ENCODE results near the gene PFDN4.

The PFDN4 gene, protein sequence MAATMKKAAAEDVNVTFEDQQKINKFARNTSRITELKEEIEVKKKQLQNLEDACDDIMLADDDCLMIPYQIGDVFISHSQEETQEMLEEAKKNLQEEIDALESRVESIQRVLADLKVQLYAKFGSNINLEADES

DNA sequence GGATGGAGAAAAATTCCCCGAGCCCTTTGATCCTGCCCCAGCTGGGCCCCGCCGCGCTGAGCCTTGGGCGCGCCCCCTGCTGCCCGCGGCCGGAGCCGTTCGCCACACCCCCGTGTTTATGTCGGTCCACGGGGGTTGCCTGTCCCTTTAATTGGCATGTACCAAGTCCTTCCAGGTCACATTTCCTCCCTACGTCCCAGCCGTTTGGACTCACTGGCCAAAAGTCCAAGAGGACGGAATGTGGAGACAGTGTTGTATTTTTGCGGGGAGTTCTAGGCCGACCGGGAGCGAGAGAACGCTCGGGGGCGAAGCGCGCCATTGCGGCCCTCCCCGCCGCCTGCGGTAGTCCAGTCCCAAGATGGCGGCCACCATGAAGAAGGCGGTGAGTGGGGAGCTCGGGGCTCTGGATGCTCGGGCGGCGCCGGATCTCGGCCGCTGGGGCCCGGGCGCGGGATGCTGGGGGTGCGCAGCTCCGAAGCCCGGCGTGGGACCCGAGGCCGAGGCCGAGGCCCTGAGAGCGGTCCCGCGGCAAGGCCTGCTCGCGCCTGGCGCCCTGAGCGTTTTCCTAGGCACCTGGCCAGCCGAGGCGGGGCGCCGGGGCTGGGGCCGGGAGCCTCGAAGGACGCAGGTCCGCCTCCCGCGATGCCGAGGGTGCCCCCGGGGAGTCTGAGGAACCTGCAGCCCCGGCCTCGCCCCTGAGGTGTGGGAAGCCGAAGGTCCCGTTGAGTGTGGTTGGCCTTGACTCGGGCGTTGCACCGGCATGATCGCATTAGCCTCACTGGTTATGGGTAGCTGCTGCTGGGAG is at the start of gene PFDN4:
PFDN4 (plus strand) TSS at position 345 of the 805 bp plus-strand sequence; CDS start at position 359, 14 bp downstream.
- peak; percentile 85 for DNase-seq (ENCODE audit: low spot score)

DNA sequence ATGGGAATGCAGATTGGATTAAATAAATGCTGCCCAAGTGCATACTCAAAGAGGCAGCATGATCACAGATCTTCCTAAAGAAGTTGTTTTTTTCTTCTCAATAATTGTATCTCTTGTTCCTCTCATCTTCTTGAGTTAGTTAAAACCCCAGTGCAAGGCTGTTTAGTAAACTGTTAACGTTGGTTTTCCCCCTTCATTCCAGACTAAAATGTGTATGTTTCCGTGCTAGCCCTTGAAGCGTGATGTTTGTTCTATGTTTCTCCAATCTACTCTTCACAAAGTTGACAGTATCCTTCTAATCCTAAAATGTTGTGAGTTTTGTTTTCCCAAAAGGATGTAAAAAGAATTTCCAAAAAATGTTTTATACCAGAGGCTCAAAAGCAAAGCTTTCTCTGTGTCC is 49.7 kb upstream of the PFDN4 start:
- DNase-seq (ENCODE audit: low spot score), result no peak

DNA sequence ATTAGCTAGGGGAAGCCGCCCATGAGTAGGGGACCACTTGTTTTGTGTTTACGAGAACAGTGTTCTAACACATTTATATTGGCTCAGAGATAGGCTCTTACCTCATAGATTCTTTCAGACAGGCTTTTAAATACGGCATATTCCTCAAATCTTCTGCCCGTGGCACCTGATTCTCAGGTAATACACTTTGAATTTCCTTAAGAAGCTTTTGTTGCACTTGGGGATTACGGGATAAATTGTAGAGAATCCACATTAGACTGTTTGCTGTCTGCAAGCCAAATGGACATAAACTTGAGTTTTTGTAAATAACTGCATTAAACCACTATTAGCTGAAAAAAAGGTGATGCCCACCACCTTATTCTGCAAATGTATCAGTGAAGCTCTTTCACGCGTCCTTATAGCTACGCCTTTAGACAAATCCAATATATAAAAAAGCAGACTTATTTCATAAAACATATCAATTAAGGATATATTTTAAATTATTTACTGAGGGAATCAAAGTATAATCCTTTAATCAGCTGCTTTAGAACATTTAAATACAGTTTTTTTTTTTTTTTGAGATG is 49.0 kb upstream of the PFDN4 start:
- no peak for DNase-seq (ENCODE audit: low spot score)

DNA sequence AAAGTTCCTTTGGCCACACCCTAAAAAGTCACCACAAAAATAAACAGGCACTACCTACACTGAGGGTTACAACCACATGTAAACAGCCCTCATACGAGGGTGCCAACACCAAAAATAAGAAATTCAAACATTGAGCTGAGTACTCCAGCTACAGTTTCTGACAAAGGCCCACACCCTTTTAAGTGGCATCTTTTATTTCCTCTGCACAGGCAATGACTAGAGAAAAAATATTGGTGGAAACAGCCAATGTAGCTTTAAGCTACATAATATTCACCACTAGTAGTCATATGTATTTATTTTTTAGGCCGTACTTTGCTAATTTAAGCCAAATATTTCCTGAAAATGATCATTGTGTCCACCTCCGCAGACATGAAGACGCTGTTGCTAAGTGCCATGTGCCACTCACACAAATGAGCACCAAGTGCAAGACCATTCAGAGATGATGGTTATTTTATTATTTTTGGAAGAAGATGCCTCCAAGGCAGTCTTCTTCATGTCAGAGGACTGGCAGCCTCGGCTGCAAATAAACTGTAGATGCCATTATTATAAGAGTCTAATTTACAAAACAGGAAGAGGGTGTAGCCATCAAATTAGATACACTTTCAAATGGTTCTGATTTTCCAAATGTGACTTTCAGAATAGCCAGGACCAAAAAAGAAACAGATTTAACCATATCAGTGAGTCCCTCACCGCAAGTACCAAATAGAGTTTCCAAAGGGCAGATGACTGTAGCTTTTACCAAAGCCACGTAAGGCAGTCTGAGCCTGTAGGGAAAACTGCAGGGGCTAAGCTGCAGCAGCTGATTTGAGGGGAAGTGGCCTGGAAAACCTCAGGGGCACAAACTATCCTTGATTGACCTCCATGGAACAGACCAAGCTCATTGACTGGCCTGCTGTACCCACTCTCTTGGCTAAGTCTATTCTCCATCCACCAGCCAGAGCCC is 47.6 kb upstream of the PFDN4 start:
- DNase-seq (ENCODE audit: low spot score), result no peak

DNA sequence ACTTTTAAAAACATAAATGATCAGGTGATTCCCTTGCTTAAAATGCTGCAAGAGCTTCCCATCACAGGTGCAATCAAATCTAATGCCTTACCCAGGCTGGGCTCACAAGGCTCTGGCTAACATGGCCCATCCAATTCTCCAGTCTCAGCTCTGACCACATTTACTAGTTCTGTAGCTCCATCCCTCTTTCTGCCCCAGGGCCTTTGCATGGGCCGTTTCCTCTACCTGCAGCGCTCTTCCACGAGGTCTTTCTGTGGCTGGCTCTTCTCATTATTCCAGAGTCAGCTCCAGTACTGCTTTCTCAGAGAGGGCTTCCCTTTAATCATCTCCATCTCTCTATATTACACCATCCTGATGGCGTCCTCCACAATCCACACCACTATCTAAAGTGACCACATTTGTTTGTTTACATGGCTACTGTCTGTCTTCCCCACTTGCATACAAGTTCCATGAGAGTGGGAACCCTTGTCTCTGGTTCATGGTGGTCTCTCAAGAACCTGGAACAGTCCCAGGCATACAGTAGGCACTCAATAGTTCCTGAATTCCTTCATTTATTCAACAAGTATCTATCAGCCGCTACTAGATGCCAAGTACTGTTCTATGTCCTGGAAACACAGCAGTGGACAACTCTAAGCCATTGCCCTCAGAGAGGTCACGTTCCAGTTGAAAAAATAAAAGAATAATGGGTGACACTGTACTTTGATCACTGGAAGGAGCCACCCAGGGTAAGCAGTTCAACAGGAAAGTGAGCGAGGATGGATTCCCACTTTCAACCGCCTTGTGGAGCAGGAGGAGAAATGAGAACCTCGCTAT is 46.7 kb upstream of the PFDN4 start:
- no peak for DNase-seq (ENCODE audit: low spot score)

DNA sequence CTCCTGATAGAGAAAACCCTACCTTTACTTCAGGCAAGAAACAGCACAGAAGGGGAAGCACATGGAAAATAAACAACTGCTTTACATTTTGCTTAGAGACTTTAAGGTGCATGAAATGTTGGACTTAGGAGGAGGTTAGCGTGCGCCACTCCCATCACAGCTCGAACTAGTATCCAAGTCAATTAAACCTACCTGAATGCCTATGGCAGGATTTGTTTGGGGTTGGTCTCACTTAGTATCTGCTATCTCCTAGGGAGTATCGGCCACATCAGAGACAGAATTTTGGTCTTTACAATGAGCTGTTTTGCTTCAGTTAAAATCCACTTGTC is 46.1 kb upstream of the PFDN4 start:
- no peak for DNase-seq (ENCODE audit: low spot score)

DNA sequence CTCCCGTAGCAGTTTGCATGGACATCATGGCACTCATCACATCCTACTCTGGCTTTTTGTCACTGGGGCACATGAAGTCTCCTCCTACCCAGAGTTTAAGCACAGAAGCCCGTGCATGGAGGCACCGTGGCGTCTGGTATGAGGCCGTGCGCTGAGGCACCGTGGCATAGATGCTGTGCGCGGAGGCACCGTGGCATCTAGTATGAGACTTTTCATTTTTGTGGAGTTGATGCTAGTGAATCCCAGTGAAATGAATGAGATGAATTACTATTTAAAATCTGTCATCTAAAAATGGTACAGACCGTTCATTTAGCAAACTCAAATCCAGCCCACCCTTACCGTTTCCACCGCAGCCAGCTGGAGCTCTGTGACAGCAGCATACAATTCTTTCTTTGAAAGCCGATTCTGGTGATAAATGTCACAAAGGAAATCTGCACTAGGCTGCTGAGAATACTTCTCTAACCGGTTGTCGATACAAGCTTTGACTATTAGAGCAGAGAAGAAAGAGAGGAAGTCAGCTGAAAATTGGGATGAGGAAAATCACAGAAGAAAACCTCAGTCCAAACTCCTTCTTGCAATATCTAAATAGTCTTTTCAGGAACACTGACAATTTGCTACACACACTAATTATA is 45.4 kb upstream of the PFDN4 start:
- no peak for DNase-seq (ENCODE audit: low spot score)

DNA sequence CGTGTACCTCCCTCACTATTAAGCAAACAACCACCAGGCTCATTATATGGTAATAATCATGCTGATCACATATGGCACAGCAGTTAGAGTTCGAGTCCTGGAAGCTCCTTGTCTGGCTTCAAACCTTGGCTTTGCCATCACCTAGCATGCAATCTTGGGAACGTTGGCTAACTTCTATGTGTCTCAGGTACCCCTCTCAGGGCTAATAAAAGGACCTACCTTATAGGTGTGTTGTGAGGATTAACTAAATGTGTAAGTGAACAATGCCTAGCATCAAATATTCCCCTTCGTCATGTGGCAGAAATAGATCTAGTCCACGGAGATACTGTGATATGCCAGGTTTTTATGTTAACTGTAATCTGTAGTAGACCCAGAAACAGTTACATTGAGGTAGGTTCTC is 44.5 kb upstream of the PFDN4 start:
- no peak for DNase-seq (ENCODE audit: low spot score)

DNA sequence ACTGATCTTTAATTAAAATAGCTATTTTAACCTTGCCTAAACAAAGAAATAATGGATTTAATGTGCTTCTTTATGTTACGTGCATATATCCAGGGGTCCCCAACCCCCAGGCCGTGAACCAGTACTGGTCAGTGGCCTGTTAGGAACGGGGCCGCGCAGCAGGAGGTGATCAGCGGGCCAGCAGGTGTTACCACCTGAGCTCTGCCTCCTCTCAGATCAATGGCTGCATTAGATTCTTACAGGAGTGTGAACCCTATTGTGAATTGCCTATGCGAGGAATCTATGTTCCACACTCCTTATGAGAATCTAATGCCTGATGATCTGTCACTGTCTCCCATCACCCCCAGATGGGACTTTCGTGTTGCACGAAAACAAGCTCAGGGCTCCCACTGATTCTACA is 42.9 kb upstream of the PFDN4 start:
- DNase-seq (ENCODE audit: low spot score), result no peak

DNA sequence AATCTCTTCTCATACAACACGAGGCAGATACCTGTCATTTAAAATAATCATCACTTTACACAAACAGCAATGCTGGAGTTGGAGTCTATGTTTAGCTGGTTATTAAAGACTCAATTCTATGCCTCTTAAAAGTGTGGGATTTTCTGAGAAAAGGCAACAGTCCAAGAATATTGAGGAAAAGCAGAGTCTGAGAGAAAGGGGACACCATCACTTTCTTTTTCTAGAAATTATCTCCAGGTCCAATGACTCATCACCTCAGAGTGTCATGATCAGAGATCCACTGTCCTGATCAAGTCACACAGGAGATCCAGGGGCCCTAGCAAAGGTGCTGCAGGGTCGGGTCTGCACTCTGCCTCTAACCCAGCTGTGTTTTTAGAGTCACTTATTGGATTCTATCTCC is 42.1 kb upstream of the PFDN4 start:
- DNase-seq (ENCODE audit: low spot score), result no peak

DNA sequence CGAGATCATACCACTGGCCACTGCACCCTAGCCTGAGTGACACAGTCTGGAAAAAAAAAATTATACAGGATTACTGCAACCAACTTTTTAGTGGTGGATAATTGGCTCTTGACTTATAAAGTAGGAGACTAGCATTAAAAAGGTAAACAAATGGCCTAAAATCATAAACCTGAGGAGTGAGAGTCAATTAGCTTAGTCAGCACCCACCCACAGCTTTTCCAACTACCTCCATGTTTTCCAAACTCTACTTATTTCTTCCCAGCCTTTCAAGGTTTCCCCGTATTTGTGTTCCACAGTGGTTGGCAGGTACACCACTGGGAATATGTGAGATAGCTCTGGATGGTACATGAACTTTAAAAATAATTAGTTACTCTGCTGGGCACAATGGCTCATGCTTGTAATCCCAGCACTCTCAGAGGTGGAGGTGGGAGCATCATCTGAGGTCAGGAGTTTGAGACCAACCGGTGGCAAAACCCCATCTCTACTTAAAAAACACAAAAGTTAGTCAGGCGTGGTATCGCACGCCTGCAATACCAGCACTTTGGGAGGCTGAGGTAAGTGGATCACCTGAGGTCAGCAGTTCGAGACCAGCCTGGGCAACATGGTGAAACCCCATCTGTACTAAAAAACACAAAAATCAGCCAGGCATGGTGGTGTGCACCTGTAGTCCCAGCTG is 40.8 kb upstream of the PFDN4 start:
- no peak for DNase-seq (ENCODE audit: low spot score)

DNA sequence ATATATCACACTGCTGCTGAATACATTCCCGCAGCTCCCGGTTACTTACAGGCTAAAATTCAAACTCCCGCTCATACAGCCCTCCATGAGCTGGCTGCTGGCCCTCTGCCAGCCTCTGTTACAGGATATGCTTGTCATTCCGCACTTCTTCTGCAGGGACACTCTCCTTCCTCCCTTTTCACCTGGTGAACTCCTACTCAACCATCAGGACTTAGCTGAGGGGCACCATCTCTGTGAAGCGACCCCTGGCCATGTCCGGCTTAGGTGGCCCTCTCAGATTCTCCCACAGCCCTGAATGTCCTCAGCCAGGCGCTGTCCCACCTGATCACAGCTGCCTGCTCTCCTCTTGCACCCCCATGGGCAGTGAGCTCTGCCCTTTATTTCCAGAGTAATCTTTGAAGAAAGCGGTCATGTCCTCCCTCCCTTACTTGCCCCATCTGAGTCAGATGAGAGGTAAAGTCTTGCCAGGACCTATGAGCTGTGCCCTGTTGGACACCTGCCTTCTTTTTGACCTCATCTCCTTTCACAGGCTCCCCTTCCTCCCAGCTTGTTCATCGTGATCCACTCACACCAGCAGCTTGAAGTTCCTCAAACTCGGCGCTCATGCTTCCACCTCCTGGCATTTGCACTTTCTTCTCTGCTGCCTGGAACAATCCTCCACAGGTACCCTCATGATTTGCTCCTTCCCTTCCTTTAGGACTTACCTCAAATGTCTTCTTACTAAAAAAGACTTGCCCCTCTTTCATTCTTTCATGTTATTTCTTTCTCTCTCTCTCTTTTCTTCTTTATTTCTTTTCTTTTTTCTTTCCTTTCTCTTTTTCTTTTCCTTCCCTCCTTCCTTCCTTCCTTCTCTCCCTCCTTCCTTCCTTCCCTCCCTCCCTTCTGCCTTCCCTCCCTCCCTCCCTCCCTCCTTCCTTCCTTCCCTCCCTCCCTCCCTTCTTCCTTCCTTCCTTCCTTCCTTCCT is 39.7 kb upstream of the PFDN4 start:
- no peak for DNase-seq (ENCODE audit: low spot score)

DNA sequence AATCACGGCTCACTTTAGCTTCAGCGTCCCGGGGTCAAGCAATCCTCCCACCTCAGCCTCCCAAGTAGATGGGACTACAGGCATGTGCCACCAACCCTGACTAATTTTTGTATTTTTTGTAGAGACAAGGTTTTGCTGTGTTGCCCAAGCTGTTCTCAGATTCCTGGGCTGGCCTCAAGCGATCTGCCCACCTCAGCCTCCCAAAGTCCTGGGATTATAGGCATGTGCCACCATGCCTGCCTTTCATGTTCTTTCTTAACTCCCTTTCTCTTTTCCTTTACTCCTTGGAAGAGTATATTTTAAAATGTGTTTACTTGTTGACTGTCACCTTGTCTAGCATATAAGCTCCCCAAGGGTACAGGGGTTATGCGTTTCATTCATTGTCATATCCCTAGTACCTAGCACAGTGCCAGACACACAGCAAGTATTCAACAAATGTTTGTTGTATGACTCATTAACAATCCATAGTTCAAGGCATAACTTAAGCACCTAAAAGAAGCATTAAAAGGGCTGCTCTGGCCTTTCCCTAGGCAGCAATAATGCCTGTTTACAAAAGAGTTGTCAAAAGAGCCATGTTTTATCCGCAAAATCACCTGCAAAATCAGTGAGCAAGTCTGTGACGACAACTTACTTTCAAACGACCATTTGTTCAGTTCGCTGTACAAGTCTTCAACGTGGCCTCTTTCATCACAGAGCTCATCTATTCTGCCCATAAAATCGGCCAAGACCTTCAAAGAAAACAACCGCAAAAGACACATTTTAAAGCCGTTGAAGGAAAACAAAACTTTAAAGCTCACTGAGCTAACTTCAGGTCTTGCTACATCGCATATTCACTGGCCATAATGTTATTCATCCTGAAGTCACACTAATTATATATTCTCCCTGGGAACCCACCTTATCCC is 38.7 kb upstream of the PFDN4 start:
- DNase-seq (ENCODE audit: low spot score), result no peak

DNA sequence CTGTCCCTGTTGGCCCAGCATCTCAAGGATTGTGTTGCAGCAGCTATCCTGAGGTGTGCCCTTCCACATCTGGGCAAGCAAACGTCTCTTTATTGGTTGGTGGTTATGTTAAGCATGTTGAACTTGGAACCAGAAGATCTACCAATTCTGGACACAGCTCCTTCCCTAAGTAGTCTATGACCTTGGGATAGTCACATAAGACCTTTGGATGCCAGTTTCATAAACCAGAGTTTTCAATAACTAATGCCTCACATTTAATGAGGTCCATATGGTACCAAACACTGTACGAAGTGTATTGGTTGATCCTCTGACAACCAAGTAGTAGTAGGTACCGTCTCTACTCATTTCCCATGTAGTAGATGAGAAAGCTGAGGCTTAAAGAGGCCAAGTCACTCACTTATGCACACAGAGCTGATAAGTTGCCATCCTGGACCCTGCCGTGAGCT is 37.8 kb upstream of the PFDN4 start:
- DNase-seq (ENCODE audit: low spot score), result no peak

DNA sequence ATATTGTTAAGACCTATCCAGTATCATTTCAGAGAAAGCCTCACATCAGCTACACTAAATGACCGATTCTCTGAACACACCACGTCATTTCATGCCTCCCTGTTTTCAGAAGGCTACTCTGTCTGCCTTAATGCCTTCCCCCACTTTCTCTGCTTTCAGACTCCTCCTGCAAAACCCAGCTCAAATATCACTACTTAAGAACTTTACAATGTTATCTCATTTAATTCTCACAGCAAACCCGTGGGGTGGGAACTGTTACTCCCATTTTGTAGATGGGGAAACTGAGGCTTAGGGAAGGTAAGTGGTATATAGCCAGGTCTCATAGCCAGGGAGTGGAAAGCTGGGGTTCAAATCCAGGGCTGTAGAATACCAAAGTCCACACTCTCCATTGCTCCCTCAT is 36.9 kb upstream of the PFDN4 start:
- DNase-seq (ENCODE audit: low spot score), result no peak

DNA sequence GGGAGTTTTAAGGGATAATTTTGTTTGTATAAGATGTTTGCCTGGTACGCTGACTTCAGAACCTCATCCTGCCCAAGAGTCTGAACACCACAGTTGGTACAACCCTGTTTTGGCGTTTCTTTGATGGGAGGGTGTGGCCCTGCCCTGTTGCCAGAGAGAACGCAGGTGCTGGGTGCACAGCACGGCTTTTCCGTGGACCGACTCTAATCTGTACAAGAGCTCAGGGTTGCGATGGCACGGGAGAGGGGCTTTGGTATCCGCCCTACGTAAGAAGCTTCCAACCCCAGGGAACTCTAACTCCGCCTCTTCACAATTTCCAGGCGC is 35.4 kb upstream of the PFDN4 start:
- DNase-seq (ENCODE audit: low spot score), result no peak

DNA sequence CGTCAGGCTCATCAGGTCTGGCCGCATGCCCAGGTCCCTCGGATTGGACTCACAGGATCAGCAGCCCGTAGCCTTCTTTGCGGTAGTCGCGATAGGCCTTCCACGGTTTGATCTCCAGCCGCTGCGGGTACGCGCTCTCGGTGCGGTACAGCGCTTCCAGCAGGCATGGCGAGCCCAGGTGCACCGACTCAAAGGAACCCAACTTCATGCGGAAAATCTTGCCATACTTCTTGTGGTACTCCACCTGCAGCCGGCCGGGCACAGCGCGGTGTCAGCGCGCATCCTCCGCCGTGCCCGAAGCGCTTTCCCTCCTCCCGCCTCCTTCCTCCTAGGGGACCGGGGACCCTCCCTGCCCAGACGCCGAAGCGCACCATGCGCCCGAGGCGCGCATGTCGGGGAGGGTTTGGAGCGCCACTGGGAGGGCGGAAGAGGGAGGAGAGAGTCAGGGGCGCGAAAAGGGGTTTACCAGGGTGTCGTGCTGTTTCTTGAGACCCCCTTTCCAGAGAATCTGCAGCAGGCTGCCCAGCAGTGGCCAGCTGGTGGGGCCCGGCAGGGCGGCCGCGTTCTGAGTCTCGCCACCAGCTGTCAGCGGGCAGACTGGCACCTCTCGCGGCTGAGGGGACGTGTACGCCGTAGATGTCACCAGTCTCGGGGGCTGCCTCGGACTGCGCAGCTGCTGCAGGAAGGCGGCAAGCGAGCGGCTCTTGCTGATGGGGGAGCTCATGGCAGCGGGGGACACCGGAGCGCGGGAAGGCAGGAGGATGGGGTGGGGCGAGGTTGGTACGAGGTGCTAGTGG is 34.8 kb upstream of the PFDN4 start:
- DNase-seq (ENCODE audit: low spot score), result no peak
